Stimulated activated CD4-positive, alpha-beta T cell treated with anti-CD3 and anti-CD28 coated beads, Interleukin-4, amount 100 ng/mL, for 1 hour (primary cell): Measurements from ENCODE around the gene KLHL7.
"Not testable (repeated sequence)": the region's sequence is repeated elsewhere in the genome, so short reads cannot be mapped to it uniquely, and the experiment has no call there.

Experiments used
- DNase-seq: peaks from one replicate; pipeline ENCODE4 v3.0.0-alpha.2; 2020

KLHL7 gene

GRCh38 chr7:23183279-23184012 is 77.9 kb downstream of the KLHL7 start:
- DNase-seq = no peak

GRCh38 chr7:23184291-23184690 is 78.7 kb downstream of the KLHL7 start:
- DNase-seq = no peak

- DNase-seq = no peak
Observed at GRCh38 chr7:23184709-23185359, 79.2 kb downstream of the KLHL7 start.

GRCh38 chr7:23185980-23186379 is 80.4 kb downstream of the KLHL7 start:
- DNase-seq = no peak

DNA sequence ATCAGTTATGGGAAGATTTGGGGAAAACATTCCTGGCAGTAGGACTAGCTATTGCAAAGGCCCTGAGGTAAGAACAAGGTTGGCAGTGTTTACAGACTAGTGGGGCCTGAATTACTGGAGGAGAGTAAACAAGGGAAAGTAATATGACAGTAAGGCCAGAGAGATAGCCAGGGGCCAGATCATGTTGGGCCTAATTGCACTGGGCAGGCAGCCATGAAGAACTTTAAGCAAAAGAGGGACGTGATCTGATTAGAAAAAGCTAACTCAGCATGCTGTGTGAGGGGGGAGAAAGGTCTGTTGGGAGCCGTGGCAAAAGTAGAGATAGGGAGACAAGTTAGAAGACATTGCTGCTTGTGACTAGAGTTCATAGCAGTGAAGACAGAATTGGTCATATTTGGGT is 85.4 kb downstream of the KLHL7 start:
- no peak for DNase-seq

GRCh38 chr7:23193650-23194227 is 88.2 kb downstream of the KLHL7 start:
- DNase-seq = not testable (repeated sequence)

DNA sequence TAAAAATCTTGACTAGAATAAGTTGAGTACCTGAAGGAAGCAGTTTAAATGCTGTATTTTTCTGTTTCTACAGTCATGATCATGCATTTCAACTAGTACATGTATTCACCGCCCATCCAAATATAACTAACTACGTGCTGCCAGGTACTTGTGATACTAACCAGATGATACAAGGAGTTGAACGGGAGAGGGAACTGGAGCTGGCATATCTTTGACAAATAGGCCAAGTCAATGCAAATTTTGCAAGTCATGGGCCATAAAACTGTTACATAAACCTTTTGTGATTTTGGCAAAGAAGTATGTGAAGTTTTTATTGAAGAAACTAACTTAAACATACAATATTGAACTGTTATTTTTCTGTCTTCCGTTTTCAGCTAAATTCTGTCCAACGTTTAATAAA is 90.7 kb downstream of the KLHL7 start:
- DNase-seq = no peak

GRCh38 chr7:23197745-23198144 is 92.2 kb downstream of the KLHL7 start:
- DNase-seq = not testable (repeated sequence)

- DNase-seq = no peak
Observed at GRCh38 chr7:23200331-23200730, 94.7 kb downstream of the KLHL7 start.

DNA sequence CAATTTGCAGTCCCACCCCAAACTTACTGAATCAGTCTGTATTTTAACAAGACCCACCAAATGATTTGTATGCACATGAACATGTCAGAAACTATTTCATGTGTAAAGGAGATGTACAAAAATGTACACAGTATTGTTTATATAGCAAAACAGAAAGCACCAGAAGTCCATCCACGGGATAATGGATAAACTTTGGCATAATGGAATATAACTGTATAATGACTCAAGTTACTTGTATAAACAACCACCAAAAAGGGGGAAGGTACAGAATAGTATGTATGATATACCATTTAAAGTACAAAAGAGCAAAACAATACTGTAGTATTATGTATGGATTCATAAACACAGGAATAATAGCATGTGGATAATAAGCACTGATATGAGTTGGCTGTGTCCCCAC is 98.7 kb downstream of the KLHL7 start:
- no peak for DNase-seq

GRCh38 chr7:23205577-23205908 is 100.0 kb downstream of the KLHL7 start:
- no peak for DNase-seq

GRCh38 chr7:23205909-23206767 is 100.6 kb downstream of the KLHL7 start:
- DNase-seq = no peak

- no peak for DNase-seq
Observed at GRCh38 chr7:23207021-23207420, 101.4 kb downstream of the KLHL7 start.

- DNase-seq = no peak
Observed at GRCh38 chr7:23207884-23208283, 102.3 kb downstream of the KLHL7 start.

DNA sequence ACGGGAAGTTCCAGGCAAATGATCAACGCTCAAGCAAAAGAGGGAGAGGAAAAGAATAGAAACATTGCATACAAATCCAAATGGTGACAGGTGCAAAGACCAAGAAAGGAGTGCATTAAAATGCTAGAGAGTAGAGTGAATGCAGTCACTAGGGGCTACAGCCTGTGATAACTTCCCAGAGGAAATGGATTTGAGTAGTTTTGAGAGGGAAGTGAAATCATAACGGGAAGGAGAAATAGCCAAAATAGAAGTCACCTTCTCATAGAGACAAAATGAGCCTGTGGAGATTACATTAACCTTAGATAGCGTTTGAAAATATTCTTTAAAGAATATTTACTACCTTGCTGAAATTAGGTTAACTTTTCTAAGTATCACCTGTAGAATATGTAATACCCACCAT is 102.7 kb downstream of the KLHL7 start:
- no peak for DNase-seq

GRCh38 chr7:23210506-23210905 is 104.9 kb downstream of the KLHL7 start:
- DNase-seq = no peak

DNA sequence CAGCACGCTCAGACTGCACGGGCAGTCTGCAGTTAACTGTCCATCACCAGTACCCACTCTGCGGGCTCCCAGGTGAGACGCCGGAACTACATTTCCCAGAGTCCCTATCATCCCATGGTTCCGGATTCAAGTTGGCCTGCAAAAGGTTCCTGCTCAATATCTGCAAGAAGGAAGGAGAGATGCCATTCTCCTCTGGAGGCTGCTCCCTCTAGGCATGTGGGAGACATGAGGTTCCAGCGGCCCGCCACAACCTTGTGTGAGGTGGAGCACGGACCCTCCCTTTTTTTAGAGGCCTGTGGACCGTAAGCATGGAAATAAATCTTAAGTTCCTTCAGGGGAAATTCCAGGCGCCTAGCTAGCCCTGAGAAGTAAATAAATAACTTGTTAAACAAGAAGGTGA is 106.0 kb downstream of the KLHL7 start:
- no peak for DNase-seq

- no peak for DNase-seq
Observed at GRCh38 chr7:23212395-23212794, 106.8 kb downstream of the KLHL7 start.

DNA sequence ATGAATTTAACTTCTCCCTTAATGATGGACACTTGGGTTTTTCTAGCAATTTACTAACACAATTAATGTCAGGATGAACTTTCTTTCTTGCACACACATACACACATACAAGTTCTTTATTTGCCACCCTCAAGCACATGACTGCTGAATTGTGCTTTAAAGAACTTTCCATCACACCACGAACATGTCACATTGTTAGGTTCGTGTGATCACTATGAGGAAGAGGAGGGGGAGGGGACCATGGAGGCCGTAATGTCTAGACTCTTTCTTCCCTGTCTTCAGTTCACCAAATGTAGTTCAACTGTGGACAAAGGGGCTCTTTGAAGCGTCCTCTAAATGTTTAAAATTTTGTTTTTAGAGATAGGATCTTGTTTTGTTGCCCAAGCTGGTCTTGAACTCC is 107.3 kb downstream of the KLHL7 start:
- DNase-seq = no peak

GRCh38 chr7:23213755-23214154 is 108.2 kb downstream of the KLHL7 start:
- DNase-seq = no peak

DNA sequence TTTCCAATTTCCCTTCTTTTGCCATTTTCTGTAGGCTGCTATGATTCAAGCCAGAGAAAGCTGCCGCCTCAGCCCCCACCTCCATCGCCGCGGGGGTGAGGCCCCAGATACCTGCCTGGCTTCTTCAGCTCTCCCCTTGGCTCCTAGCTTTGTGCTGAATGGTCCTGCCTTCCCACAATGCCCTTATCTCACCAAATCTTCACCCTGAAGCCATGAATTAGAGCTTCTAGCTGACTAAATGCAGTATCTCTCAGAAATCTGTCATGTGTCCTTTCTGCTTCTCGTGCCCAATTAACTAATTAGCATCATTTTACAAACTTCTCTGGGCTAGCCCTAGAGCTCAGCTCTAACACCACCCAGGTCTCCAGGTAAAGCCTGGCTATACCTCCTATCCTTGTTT is 108.8 kb downstream of the KLHL7 start:
- DNase-seq = no peak

DNA sequence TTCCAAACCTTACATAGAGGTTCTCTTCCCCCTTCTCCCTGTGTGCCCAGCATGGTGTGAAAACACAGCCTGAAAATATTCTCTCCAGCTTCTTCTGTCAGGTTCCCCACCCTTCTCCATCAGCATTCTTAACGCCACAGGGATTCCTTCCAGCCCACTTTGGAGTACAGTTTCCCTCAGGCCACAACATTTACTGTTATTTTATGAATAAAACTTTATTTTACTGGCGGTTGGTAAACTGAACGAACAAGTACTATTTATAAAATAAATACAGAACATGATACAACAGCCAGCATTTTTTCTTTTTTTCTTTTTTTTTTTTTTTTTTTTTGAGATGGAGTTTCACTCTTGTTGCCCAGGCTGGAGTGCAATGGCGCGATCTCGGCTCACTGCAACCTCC is 109.4 kb downstream of the KLHL7 start:
- DNase-seq = no peak

DNA sequence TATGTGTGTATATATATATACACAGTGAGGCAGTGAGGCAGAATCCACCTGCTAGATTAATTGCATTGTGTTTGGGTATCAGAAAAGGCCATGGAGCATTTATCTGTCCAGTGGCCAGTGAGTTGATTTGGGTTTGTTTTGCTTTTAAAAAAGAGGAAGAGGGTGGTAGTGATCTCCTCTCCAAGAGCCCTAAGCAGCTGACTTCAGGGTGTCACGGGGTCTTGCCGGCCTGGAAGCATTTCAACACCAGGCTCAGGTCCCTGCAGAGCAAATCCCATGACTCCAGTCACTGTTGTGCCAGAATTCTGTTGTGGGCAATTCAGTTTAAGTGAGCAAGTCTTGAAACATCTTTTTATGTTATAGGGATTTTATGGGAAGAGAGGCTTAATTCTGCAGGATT is 110.4 kb downstream of the KLHL7 start:
- no peak for DNase-seq

GRCh38 chr7:23218196-23218595 is 112.6 kb downstream of the KLHL7 start:
- no peak for DNase-seq
